IPS-20b (cell line): ENCODE data around the gene MGP.

Experiments used
- H3K27ac ChIP-seq: one replicate; pipeline ENCODE4 v1.5.1; 2013; ENCODE audit warnings: low read length
- H3K27me3 ChIP-seq: 2 replicates; pipeline ENCODE4 v1.6.1; 2013; ENCODE audit warnings: mild to moderate bottlenecking, low read length, inconsistent platforms; ENCODE audit not compliant: insufficient read depth
- H3K36me3 ChIP-seq: 2 replicates; pipeline ENCODE4 v1.6.1; 2013; ENCODE audit warnings: low read depth, mild to moderate bottlenecking, inconsistent platforms, low read length, moderate library complexity; ENCODE audit not compliant: insufficient read depth
- H3K4me1 ChIP-seq: 2 replicates; pipeline ENCODE4 v1.6.1; 2013; ENCODE audit warnings: mild to moderate bottlenecking, control low read depth, inconsistent platforms, low read length, moderate library complexity; ENCODE audit not compliant: insufficient read depth
- H3K4me3 ChIP-seq: 2 replicates; pipeline ENCODE4 v1.5.1; 2013; ENCODE audit warnings: mild to moderate bottlenecking, low read length, inconsistent platforms
- H3K9ac ChIP-seq: 2 replicates; pipeline ENCODE4 v1.6.1; 2013; ENCODE audit warnings: low read depth, mild to moderate bottlenecking, inconsistent platforms, low read length, moderate library complexity
- H3K9me3 ChIP-seq: 2 replicates; pipeline ENCODE4 v1.6.1; 2013; ENCODE audit warnings: mild to moderate bottlenecking, low read depth, low read length, inconsistent platforms; ENCODE audit not compliant: insufficient read depth

The MGP gene

DNA sequence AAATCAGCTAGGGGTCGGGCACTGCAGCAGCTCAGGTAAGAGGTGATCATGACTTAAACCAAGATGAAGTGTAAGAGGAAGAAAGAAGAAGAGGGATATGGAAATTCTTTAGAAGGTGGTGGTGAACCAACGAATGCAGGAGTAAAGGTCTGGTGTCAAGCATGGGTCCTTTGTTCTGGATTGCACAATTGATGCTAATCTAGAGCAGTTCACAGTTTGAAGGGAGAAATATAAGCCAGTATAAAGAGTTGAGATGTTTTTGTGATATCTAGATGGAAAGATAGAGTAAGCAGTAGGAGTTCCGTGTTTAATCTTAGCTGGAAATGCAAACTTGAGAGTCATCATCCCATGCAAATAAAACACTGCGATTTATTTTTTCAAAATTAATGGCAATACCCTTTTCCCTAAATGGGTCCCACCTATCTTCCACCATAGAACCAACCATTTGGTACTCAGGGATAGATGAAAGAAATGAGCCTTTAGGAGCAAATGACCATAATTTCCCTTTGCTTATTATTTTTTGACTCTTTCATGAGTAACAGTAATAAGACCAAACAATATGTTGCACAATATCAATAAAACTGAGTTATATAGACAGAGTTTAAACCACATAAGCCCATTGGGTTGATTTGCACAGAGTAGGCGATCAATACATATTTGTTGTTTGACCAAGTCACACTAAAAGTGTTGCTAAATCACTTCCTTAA is 15.0 kb upstream of the MGP start:
- Histone ChIP-seq H3K4me3 (no peak overlapping the region), H3K9me3 (no peaks in the 10 kb centered on the region), H3K4me1 (no peaks in the 10 kb centered on the region), H3K27me3 (no peaks in the 10 kb centered on the region), H3K36me3 (no peaks in the 10 kb centered on the region), H3K9ac (no peak overlapping the region), H3K27ac (no peak overlapping the region)

DNA sequence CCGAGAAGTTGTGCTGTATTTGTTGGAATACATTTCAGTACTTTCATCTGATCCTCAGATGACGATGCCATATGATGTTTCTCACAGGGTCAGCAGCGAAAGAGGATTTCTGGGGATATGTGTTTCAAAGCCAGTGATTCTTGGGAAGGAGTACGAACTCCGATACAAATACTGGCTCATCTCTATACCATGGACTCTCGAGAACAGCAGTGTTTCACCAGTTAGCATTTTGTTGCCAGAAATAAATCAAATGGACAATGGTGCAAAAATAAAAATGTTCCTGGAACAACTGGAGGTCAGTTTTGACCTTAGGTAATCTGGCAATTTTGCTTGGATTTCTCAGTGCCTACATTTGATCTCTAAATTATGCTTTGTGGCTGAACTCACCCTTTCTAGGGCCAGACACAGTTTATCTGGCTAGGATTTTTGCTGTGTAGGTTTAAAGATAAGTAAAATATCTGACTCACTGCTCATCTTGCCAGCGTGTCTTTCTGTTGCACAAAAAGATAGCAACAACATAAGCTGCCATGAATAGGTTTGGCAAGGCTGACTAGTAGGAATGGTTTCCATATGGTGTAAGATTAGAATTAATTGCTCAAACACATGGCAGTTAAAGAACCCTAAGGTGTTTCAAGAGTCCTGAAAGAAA is 11.0 kb upstream of the MGP start:
- H3K4me3 ChIP-seq, result no peak overlapping the region
- H3K9ac ChIP-seq, result no peak overlapping the region

DNA sequence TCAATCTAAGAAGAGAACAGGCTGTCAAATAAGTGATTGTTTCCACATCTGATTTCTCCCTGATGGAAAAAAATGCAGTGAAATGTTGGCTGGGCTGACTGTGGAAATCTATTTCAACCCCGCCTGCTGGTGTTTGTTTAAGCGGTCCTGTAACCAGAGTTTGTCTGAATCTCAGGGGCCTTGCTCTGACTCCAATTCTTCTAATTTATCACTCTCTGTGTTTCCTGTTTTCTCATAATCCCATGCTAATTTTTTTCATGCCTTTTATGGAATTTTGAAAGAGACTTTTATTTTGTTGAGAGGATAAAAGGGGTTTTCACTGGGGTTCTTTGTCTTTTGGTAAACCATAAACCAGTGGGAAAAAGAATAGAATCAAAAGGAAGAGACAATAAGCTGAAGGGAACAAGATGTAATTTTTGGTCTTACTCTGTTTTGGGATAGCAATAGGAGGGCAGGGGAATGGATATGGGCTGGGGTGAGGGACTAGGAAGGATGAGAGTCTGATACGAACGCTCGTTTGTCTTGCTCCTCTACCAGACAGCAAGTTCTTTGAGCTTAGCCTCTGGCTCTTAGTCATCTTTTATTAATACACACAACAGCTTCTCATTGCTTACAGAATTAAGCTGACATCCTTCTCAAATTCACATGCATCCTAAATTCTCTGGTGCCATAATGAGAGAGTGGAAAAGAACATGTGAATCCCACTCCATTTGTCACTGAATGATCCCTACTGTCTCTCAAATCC is 8.0 kb upstream of the MGP start:
- Histone ChIP-seq H3K27ac (no peak overlapping the region), H3K9me3 (no peaks in the 10 kb centered on the region), H3K9ac (no peak overlapping the region), H3K27me3 (no peaks in the 10 kb centered on the region), H3K36me3 (no peaks in the 10 kb centered on the region), H3K4me1 (peaks cover 4% of the 10 kb centered on the region), H3K4me3 (no peak overlapping the region)

More for the DNA sequence above, 11.0 kb upstream of the MGP start:
- no peaks in the 10 kb centered on the region for H3K4me1 ChIP-seq
- H3K27me3 ChIP-seq, result no peaks in the 10 kb centered on the region
- no peak overlapping the region for H3K27ac ChIP-seq
- no peaks in the 10 kb centered on the region for H3K36me3 ChIP-seq
- no peaks in the 10 kb centered on the region for H3K9me3 ChIP-seq

DNA sequence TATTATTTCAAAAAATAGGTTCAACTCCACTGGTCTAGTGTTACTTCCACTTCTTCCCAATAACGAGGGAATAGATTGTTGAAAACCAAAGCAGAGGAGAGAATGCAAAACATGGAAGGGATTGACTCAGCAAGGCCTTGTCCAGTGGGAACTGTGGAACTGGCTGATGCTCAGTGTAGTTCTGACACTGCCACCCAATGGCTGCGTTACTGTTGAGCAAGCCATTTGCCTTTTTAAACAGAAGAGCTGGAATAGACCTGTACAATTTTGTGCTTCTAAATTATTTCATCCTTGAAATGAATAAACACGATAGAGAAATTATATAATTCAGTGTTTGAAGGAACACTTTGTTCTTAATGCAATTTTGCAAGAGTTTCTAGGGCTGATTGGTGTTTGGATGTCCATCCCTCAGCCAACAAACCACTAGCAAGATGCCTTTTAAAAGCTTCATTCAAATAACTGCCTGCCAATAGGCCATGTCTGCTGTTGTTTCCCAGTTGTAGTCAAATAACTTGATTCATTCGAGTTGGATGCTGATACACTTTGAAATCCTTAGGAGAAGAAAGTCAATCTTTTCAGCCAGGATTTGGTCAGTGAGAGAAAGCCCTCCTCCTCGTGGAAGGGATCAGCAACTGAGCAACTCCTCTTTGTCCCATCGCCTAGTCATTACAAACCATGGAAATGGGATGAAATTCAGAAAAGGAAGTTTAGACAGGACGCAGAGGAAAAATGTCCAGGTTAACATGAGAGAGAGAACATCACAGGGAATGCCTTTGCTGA is 7.3 kb upstream of the MGP start:
- H3K27ac ChIP-seq, result no peak overlapping the region
- H3K4me1 ChIP-seq, result peaks cover 4% of the 10 kb centered on the region
- H3K36me3 ChIP-seq, result no peaks in the 10 kb centered on the region
- H3K9ac ChIP-seq, result no peak overlapping the region
- H3K9me3 ChIP-seq, result no peaks in the 10 kb centered on the region
- H3K27me3 ChIP-seq, result no peaks in the 10 kb centered on the region
- H3K4me3 ChIP-seq, result no peak overlapping the region

DNA sequence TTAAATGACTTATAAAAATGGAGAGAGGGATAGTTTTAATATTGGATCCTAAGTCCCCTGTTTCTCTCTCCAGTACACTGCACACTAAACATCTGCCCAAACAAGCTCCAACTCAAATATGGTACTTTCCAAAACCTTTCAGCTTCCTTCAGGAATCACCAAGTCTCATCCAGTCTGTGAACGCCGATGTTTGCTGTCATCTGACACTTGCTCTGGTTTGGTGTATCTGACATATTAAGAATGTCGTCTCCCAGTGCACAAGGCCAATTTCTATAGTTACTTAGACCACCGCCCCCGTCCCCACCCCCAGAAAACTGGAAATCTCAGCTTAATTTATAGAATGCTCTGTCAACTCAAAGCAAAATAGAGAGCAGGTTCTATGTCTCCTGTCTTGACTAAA is 5.0 kb upstream of the MGP start:
- Histone ChIP-seq H3K9me3 (no peaks in the 10 kb centered on the region), H3K9ac (no peak overlapping the region), H3K27ac (no peak overlapping the region), H3K36me3 (no peaks in the 10 kb centered on the region), H3K4me1 (peaks cover 4% of the 10 kb centered on the region), H3K4me3 (no peak overlapping the region), H3K27me3 (no peaks in the 10 kb centered on the region)

DNA sequence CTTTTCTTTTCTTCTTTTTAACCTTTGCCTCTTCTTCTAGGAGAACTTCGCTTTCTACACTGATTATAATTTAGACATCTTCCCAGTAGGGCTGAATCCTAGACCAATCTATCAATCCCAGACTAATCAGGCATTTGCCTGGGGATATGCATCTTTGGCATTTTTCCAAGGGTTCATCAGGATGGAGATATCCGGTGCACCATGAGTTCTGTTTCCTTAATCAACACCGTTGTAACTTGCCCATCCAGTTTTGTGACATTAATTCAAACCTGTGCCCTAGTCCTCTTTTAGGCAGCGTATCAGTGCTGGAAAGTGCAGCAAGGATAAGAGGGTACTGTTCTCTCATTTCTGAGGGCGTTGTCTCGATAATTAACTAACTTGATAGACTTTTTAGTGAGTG is 617 bp upstream of the MGP start:
- Histone ChIP-seq H3K27me3 (no peaks in the 10 kb centered on the region), H3K4me1 (peaks cover 2% of the 10 kb centered on the region), H3K27ac (no peak overlapping the region), H3K9ac (no peak overlapping the region), H3K4me3 (no peak overlapping the region), H3K9me3 (no peaks in the 10 kb centered on the region), H3K36me3 (no peaks in the 10 kb centered on the region)

DNA sequence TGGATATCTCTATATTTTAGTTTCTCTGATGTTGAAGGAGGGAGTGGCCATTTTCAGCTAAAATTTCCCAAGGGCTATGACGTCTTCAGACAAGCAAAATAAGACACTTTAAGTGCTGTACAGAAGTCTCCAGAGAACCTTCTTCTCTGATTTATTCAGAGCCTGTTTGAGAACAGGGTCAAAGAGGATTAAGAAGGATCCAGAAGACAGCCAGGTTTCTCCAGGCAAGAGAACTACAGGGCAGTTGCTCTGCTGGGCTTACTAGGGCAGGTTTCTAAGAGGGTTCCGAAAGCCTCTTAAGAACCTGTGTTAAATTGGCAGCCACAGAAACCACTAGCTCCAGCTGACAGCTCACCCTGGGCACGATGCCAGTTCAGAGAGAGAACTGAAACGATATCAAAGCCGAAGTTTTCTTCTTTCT is 1.2 kb downstream of the MGP start:
- Histone ChIP-seq H3K27me3 (no peaks in the 10 kb centered on the region), H3K4me1 (no peaks in the 10 kb centered on the region), H3K36me3 (no peaks in the 10 kb centered on the region), H3K27ac (no peak overlapping the region), H3K9ac (no peak overlapping the region), H3K9me3 (no peaks in the 10 kb centered on the region), H3K4me3 (no peak overlapping the region)

DNA sequence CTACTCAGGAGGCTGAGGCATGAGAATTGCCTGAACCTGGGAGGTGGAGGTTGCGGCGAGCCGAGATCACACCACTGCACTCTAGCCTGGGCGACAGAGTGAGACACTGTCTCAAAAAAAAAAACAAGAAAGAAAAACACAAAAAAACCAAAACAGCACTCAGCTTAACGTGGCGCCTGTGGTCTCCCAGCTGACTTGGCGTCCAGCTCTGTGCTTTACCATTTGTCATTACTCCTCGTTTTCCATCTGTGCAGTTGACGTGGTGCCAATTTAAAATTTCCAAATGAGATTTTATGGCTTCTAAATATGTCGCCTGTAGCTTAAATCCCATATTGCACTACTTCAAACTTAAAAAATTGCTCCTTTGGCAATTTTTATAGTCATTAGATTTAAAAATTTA is 2.0 kb downstream of the MGP start:
- Histone ChIP-seq H3K9ac (no peak overlapping the region), H3K4me1 (no peaks in the 10 kb centered on the region), H3K27me3 (no peaks in the 10 kb centered on the region), H3K27ac (no peak overlapping the region), H3K9me3 (no peaks in the 10 kb centered on the region), H3K36me3 (no peaks in the 10 kb centered on the region), H3K4me3 (no peak overlapping the region)

DNA sequence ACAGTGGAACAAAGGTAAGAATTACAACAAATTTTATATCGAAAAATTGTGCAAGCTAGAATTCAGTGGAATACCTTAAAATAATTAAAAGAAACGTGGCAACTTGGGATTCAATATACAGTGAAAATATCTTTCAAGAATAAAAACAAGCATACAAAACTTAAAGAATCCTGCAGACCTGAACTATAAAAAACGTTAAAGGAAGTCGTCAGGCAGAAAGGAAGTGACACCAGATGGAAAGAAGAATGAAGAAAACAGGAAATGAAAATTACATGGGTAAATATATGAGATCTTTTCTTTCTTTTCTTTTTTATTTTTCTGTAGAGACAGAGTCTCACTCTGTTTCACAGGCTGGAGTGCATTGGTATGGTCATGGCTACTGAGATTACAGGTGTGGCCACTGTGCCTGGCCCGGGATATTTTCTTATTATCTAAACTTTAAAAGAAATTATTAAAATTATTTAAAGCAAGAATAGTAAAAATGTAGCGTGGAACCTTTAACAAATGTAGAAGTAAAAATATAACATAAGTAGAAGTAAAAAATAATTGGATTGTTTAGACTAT is 4.7 kb downstream of the MGP start:
- no peaks in the 10 kb centered on the region for H3K9me3 ChIP-seq
- no peak overlapping the region for H3K27ac ChIP-seq
- H3K27me3 ChIP-seq, result no peaks in the 10 kb centered on the region
- H3K36me3 ChIP-seq, result no peaks in the 10 kb centered on the region
- H3K4me3 ChIP-seq, result no peak overlapping the region
- H3K9ac ChIP-seq, result no peak overlapping the region
- no peaks in the 10 kb centered on the region for H3K4me1 ChIP-seq

DNA sequence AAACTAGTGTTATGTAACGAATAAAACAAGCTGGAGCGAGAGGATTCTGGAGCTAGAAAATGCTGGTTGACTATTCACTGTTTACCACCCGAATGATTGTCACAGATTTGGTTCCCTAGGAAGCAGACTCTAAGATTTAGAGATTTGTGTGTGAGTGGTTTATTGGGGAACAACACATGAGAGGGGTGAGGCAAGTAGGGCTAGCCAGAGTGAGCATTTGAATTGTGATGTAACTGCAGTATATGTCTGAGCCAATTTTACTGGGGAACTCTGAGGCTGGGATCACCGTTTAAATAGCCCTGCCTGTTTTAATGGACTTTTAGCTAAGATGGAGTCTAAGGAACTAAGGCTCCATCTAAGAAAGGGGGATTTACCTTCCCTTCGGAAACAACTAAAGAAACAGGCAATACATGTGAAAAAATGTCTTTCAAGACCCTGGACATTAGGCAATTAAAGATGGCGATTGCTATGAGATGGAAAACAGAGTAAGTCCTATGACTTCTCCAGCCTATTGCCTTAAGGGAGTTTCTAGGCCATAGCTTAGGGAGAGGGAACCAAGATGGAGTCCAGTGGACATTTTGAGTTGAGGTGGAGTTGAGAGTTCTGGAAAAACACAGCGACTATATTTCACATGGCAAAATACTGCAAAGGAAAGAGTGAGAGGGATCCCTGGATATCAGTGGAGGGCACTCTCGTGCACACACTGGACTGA is 6.3 kb downstream of the MGP start:
- H3K36me3 ChIP-seq, result no peaks in the 10 kb centered on the region
- no peaks in the 10 kb centered on the region for H3K4me1 ChIP-seq
- H3K4me3 ChIP-seq, result no peak overlapping the region
- H3K9ac ChIP-seq, result no peak overlapping the region
- no peaks in the 10 kb centered on the region for H3K27me3 ChIP-seq
- no peaks in the 10 kb centered on the region for H3K9me3 ChIP-seq
- no peak overlapping the region for H3K27ac ChIP-seq

DNA sequence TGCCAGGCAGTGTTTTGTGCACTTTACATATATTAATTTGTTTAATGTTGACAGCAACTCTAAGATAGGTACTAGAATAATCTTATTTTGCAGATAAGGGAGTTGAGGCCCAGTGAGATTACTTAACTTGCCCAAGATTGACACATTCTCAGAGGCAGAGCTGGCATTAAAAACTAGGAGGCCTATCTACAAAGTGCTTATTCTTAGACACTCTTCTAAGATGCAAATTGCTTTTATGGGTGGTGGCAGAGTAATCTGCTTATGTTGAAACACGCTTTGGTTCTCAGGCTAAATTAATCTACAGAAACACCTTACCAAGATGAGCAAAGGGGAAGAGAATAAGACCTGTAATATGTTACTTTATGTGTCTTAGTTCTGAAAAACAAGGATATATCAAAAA is 7.2 kb downstream of the MGP start:
- Histone ChIP-seq H3K4me3 (no peak overlapping the region), H3K36me3 (no peaks in the 10 kb centered on the region), H3K4me1 (no peaks in the 10 kb centered on the region), H3K9me3 (no peaks in the 10 kb centered on the region), H3K9ac (no peak overlapping the region), H3K27me3 (no peaks in the 10 kb centered on the region), H3K27ac (no peak overlapping the region)
